ENCODE measurements around the gene RAB3C. TPM values are rescaled to one million over a fixed set of nuclear protein-coding genes. Genes with fewer than 3 reads are reported as not detected.
A peak's percentile ranks its signal among the peaks of the same experiment; 100 is the strongest.

RAB3C gene
- total RNA-seq, 3 donors from 2014 or later, result 2.9 to 4.8 (median 3.1) TPM

DNA sequence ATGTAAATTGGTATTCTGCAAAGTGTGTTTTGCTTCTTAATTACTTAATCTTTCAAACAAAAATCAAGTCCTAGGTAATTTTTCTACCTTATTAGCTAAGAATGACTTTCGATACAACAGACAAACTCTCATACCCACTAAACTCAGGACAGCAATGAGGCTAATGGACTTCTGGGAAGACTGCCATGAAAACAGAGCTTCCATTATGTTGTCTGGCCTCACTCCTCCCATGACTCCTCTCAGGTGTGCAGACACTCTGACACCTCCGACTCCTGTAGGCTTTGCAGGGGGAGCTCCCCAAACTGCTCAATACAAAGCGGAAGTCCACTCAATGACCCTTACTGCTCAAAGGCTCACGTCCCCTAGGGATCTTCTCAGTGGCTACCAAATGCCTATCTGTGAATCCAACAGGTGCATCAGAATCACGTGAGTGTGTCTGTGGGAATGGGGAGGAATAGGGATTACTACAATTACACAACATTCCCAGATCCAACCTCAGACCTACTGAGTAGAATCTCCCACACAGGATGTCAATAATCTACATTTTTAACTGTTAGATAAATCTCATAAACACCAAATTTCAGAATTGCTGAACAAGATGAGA, 289.9 kb downstream of the RAB3C start:
- ATAC-seq, result no peak
- H3K4me1 ChIP-seq (ENCODE audit: low read depth), result no peaks in the 10 kb centered on the region
- no peaks in the 10 kb centered on the region for H3K9me3 ChIP-seq
- intact Hi-C loops (cut with DNase I, micrococcal nuclease), result no loop called here
- H3K4me3 ChIP-seq, result no peak overlapping the region
- DNase-seq, result no peak
- TF ChIP-seq, protein P1, sequence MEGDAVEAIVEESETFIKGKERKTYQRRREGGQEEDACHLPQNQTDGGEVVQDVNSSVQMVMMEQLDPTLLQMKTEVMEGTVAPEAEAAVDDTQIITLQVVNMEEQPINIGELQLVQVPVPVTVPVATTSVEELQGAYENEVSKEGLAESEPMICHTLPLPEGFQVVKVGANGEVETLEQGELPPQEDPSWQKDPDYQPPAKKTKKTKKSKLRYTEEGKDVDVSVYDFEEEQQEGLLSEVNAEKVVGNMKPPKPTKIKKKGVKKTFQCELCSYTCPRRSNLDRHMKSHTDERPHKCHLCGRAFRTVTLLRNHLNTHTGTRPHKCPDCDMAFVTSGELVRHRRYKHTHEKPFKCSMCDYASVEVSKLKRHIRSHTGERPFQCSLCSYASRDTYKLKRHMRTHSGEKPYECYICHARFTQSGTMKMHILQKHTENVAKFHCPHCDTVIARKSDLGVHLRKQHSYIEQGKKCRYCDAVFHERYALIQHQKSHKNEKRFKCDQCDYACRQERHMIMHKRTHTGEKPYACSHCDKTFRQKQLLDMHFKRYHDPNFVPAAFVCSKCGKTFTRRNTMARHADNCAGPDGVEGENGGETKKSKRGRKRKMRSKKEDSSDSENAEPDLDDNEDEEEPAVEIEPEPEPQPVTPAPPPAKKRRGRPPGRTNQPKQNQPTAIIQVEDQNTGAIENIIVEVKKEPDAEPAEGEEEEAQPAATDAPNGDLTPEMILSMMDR (IDR thresholded peaks at IDR 0.05), result no peak
- H3K36me3 ChIP-seq (ENCODE audit: low read depth), result no peaks in the 10 kb centered on the region

DNA sequence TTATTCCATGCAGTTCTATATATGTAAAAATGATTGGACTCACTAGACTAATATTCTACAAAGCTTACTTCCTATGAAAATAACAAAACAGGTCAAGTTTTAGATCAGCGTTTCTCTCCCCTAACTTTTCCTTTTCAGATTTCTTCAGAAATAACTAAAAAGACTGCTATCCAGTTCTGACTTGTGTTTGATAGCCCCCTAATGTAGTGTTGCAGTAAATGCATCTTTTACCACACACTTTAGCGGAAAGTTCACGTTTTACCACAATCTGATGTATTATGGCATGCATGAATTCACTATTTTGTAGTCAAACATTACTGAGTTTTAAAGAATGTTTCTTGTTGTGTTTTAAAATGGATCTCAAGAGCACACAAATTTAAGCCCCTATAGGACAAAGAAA, 292.7 kb downstream of the RAB3C start:
- TF ChIP-seq, protein P1 (IDR thresholded peaks at IDR 0.05), result no peak
- no peaks in the 10 kb centered on the region for H3K4me1 ChIP-seq (ENCODE audit: low read depth)
- DNase-seq (no peak), ATAC-seq (no peak)
- no peak overlapping the region for H3K4me3 ChIP-seq
- intact Hi-C loops (cut with DNase I, micrococcal nuclease), result no loop called here
- no peaks in the 10 kb centered on the region for H3K9me3 ChIP-seq
- no peaks in the 10 kb centered on the region for H3K36me3 ChIP-seq (ENCODE audit: low read depth)

DNA sequence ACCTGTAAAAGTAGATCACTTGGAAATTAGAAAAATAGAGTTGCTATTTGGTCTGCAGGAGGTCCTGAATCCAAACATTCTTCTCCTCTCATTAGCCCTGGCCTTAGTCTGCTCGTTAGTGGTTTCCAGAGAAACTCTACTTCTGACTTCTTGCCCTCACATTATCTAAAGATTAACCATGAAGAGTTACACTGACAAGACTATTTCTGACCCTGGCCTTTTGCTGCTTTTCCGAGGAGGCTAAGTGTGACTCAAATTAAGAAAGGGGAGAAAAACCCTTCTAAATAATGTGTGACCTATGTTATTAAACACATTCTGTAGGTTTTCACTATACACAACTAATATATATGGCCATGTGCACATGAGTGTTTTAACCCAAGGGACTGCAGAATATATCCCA, 302.4 kb downstream of the RAB3C start:
- no peak for DNase-seq
- intact Hi-C loops (cut with DNase I, micrococcal nuclease), result no loop called here
- H3K4me1 ChIP-seq (ENCODE audit: low read depth), result no peaks in the 10 kb centered on the region
- no peaks in the 10 kb centered on the region for H3K9me3 ChIP-seq
- H3K36me3 ChIP-seq (ENCODE audit: low read depth), result no peaks in the 10 kb centered on the region
- TF ChIP-seq, protein P1 (IDR thresholded peaks at IDR 0.05), result no peak
- no peak for ATAC-seq
- no peak overlapping the region for H3K4me3 ChIP-seq

DNA sequence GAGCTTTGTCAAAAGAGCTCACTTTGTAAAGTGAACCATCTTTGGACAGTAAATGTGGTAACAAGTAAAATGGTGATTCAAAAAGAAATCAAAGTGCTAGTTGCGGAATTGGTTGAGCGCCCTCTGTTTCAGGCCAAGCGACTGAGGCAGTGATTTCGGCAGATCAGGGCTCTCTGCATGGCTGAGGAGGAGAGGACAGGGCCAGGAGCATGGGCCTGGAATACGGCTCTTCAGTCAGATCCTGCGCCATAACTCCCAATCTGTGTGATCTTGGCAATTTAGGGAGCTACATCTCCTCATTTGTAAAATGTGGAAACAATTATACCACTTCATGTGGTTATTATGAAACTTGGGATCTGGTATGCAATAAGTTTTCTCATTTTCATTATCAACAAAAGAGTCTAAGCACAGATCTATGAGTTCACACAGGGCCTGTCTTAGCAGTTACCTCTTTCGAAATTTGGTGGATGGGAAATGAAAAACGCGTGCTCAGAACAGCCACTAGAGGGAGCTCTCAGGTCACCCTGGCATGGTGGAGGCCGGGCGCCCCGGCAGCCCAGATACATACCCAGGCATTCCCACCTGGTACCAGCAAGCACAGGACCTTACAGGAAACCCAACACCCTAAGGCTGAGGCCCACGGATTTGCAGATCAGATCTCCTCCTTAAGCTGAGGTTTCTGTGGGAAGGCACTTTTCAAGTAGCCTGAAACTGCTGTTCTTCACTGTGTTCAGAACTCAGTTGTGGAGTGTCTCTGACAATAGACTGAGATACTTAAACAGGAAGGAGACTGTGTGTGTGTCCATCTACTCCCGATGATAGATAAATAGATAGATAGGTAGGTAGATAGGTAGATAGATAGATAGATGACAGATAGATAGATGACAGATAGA, 303.7 kb downstream of the RAB3C start:
- H3K36me3 ChIP-seq (ENCODE audit: low read depth), result no peaks in the 10 kb centered on the region
- TF ChIP-seq, protein P1 (IDR thresholded peaks at IDR 0.05), result peak; percentile 78
- H3K4me1 ChIP-seq (ENCODE audit: low read depth), result peaks cover 2% of the 10 kb centered on the region
- intact Hi-C loops (cut with DNase I, micrococcal nuclease), result no loop called here
- ATAC-seq, result peak; percentile 88
- DNase-seq, result peak in 2 of 3 donors; percentile 50 to 52
- H3K9me3 ChIP-seq, result no peaks in the 10 kb centered on the region
- no peak overlapping the region for H3K4me3 ChIP-seq

DNA sequence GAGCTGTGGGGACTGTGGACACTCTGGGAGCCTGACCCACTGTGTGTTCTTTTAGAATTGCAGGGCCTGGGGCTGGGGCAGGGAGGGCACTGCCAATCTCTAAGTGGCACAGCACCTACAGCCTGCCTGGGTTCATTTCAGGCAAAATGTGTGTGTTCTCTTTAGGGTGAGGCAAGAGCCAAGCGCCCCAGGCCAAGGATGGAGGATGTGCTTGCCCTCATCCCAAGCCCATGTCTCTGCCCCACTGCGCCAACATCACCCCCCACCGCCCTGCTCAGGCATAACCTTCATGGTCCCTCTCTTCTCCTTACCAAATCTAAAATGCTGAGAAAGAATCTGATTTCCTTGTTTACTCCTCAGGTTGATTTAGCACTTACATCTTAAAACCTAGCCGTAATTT, 304.4 kb downstream of the RAB3C start:
- DNase-seq (no peak), ATAC-seq (no peak)
- intact Hi-C loops (cut with DNase I, micrococcal nuclease), result no loop called here
- Histone ChIP-seq H3K4me1 (ENCODE audit: low read depth) (peaks cover 6% of the 10 kb centered on the region), H3K9me3 (no peaks in the 10 kb centered on the region), H3K4me3 (no peak overlapping the region), H3K36me3 (ENCODE audit: low read depth) (no peaks in the 10 kb centered on the region)
- TF ChIP-seq, protein P1 (IDR thresholded peaks at IDR 0.05), result no peak

Data from mucosa of descending colon (tissue), 3 donors.